ENCODE results near the gene FAM171A1. TPM values are rescaled to one million over a fixed set of nuclear protein-coding genes. Genes with fewer than 3 reads are reported as not detected.

FAM171A1 gene
- total RNA-seq, 1 experiment from 2014 or later: 26.3 TPM

GRCh38 chr10:15346440-15347141, 24.5 kb downstream of the FAM171A1 start:
- Mint-ChIP-seq H3K9me3 (ENCODE audit: unreplicated experiment) (no peaks in the 10 kb centered on the region), H3K27me3 (ENCODE audit: insufficient read depth, unreplicated experiment) (no peaks in the 10 kb centered on the region), H3K4me3 (ENCODE audit: unreplicated experiment) (no peak overlapping the region), H3K36me3 (ENCODE audit: insufficient read depth, unreplicated experiment) (no peaks in the 10 kb centered on the region), H3K27ac (ENCODE audit: unreplicated experiment) (peak overlapping the region; percentile 59), H3K4me1 (ENCODE audit: low read depth, unreplicated experiment) (peaks cover 25% of the 10 kb centered on the region)
- CTCF ChIA-PET: interaction anchor here (1.0 kb wide), 1 partner anchor 23 kb away, joined by 3 read pairs; no protein-coding TSS in a partner anchor
- Histone ChIP-seq H3K4me3 (ENCODE audit: low read depth, low read length) (no peak overlapping the region), H3K4me1 (peaks cover 19% of the 10 kb centered on the region), H3K36me3 (ENCODE audit: control insufficient read depth, insufficient read depth, low read length) (no peaks in the 10 kb centered on the region), H3K9me3 (no peaks in the 10 kb centered on the region), H3K27me3 (replicated peaks; ENCODE audit: control insufficient read depth, insufficient read depth, low read length) (no peaks in the 10 kb centered on the region)
- POLR2A ChIA-PET: no interaction called here
- intact Hi-C loops (cut with micrococcal nuclease; ENCODE audit: unreplicated experiment): no loop called here
- no TSS peak for BruUV-seq (replicated peaks)
- no peak for DNase-seq
- no peak for TF ChIP-seq CTCF (IDR thresholded peaks at IDR 0.05; ENCODE audit: insufficient read depth in 1 of 2, low read depth in 1 of 2, low read length in 1 of 2, severe bottlenecking in 1 of 2, unreplicated experiment in 1 of 2)

GRCh38 chr10:15345450-15345849, 25.6 kb downstream of the FAM171A1 start:
- Histone ChIP-seq H3K36me3 (ENCODE audit: control insufficient read depth, insufficient read depth, low read length) (no peaks in the 10 kb centered on the region), H3K27me3 (replicated peaks; ENCODE audit: control insufficient read depth, insufficient read depth, low read length) (no peaks in the 10 kb centered on the region), H3K9me3 (no peaks in the 10 kb centered on the region), H3K4me1 (peaks cover 19% of the 10 kb centered on the region), H3K4me3 (ENCODE audit: low read depth, low read length) (no peak overlapping the region)
- DNase-seq: no peak
- ChIA-PET POLR2A (no interaction called here), CTCF (no interaction called here)
- Mint-ChIP-seq H3K27me3 (ENCODE audit: insufficient read depth, unreplicated experiment) (no peaks in the 10 kb centered on the region), H3K4me1 (ENCODE audit: low read depth, unreplicated experiment) (peaks cover 19% of the 10 kb centered on the region), H3K4me3 (ENCODE audit: unreplicated experiment) (no peak overlapping the region), H3K9me3 (ENCODE audit: unreplicated experiment) (no peaks in the 10 kb centered on the region), H3K27ac (ENCODE audit: unreplicated experiment) (peak overlapping the region; percentile 59), H3K36me3 (ENCODE audit: insufficient read depth, unreplicated experiment) (no peaks in the 10 kb centered on the region)
- no TSS peak for BruUV-seq (replicated peaks)
- intact Hi-C loops (cut with micrococcal nuclease; ENCODE audit: unreplicated experiment): no loop called here
- TF ChIP-seq CTCF (IDR thresholded peaks at IDR 0.05; ENCODE audit: insufficient read depth in 1 of 2, low read depth in 1 of 2, low read length in 1 of 2, severe bottlenecking in 1 of 2, unreplicated experiment in 1 of 2): no peak

DNA sequence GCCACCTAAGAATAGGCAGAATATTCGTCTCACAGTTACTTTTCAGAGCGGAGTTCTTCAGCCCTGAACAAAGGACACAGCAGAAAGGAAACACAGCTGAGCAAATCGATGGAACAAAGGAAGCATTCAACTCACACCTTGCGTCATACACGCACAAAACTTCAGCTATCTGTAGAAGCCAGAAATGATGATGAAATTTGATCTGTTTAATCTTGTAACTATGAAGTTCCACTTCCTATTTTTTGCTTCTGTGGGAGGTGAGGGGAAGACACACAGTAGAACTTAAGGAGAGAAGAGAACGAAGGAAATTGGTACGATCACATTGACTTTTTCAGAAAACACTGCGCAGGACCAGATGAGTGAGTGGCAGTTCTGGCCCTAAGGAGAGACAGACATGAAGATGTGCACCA, 26.2 kb downstream of the FAM171A1 start:
- CTCF ChIA-PET: interaction anchor here (0.9 kb wide), 1 partner anchor 177 kb away, joined by 3 read pairs; no protein-coding TSS in a partner anchor
- no peak overlapping the region for H3K4me3 ChIP-seq (ENCODE audit: low read depth, low read length)
- Mint-ChIP-seq H3K4me1 (ENCODE audit: low read depth, unreplicated experiment) (peaks cover 19% of the 10 kb centered on the region), H3K27ac (ENCODE audit: unreplicated experiment) (peak overlapping the region; percentile 59), H3K27me3 (ENCODE audit: insufficient read depth, unreplicated experiment) (no peaks in the 10 kb centered on the region), H3K36me3 (ENCODE audit: insufficient read depth, unreplicated experiment) (no peaks in the 10 kb centered on the region), H3K9me3 (ENCODE audit: unreplicated experiment) (no peaks in the 10 kb centered on the region), H3K4me3 (ENCODE audit: unreplicated experiment) (peak overlapping the region; percentile 3)
- peaks cover 19% of the 10 kb centered on the region for H3K4me1 ChIP-seq
- no peaks in the 10 kb centered on the region for H3K27me3 ChIP-seq (replicated peaks; ENCODE audit: control insufficient read depth, insufficient read depth, low read length)
- no TSS peak for BruUV-seq (replicated peaks)
- POLR2A ChIA-PET: interaction anchor here (0.6 kb wide), 1 partner anchor 762 kb away, joined by 3 read pairs; no protein-coding TSS in a partner anchor
- no peak for TF ChIP-seq CTCF (IDR thresholded peaks at IDR 0.05; ENCODE audit: insufficient read depth in 1 of 2, low read depth in 1 of 2, low read length in 1 of 2, severe bottlenecking in 1 of 2, unreplicated experiment in 1 of 2)
- no peaks in the 10 kb centered on the region for H3K9me3 ChIP-seq
- peak in 1 of 2 experiments; percentile 56 for DNase-seq
- no peaks in the 10 kb centered on the region for H3K36me3 ChIP-seq (ENCODE audit: control insufficient read depth, insufficient read depth, low read length)
- intact Hi-C loops (cut with micrococcal nuclease; ENCODE audit: unreplicated experiment): no loop called here
